Colonic mucosa (tissue), 4 donors: ENCODE data around the gene GRAPL. TPM values are rescaled to one million over a fixed set of nuclear protein-coding genes. Genes with fewer than 3 reads are reported as not detected.
"Not testable (repeated sequence)": the region's sequence is repeated elsewhere in the genome, so short reads cannot be mapped to it uniquely, and the experiment has no call there.

ENCODE experiments used
- DNase-seq: peaks from one replicate; pipeline ENCODE4 v3.0.0-alpha.2; 2020
- H3K27ac ChIP-seq: fragments of 200-600 bp; one replicate; pipeline ENCODE4 v1.8.0; 2021
- H3K27me3 ChIP-seq: fragments of 200-600 bp; one replicate; pipeline ENCODE4 v1.8.0; 2021
- H3K36me3 ChIP-seq: fragments of 200-600 bp; one replicate; pipeline ENCODE4 v1.8.0; 2021
- H3K4me1 ChIP-seq: fragments of 200-600 bp; one replicate; pipeline ENCODE4 v1.8.0; 2021; ENCODE audit warnings: mild to moderate bottlenecking
- H3K4me3 ChIP-seq: fragments of 200-600 bp; one replicate; pipeline ENCODE4 v1.8.0; 2021
- H3K9ac ChIP-seq, 2 donors: one replicate each; pipeline ENCODE4 v1.7.0; 2013; ENCODE audit warnings: control low read depth in 2 of 2, low read depth in 2 of 2, low read length in 2 of 2
- H3K9me3 ChIP-seq: fragments of 200-600 bp; one replicate; pipeline ENCODE4 v1.8.0; 2021
- intact Hi-C: fragments of 100-400 bp; cut with DNase I; formaldehyde crosslinking; loops from one replicate; pipeline ENCODE4 v1.14.1; 2022
- total RNA-seq, 2 donors: library from RNA; stranded (reverse); fragmentation: NEBNext Ultra II Directional in 1 of 2; extraction: Animal tissue kit (Norgen Biotek cat#: 25700) in 1 of 2; gene quantifications; one replicate each; pipeline ENCODE4 v1.2.1, GENCODE V29; 2021
- donor health status: healthy.
- donor health status: DM: no; HTN: no; CAD: no.
- donor health status: DM: no; HTN: no; CAD: no.

Gene GRAPL
- total RNA-seq, 2 donors from 2014 or later, result 0.35 to 1.1 TPM

DNA sequence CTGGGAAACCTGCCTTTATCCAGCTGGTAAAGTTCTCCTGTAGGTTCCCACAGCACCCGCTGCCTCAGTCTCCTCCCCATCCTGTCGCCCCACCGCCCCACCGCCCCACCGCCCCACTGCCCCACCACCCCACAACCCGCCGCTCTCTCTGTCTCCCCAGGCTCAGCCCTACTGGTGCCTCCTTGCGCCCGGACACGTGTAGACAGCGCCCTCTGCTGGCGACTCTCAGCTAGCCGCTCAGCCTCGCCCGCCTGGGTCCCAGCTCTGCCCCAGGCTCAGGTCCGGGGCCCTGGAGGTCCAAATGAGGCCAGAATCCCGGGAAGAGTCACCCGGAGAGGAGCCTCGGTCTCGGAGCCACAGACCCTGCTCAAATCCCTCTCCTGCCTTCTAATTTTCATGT is 48.0 kb downstream of the GRAPL start:
- H3K27ac ChIP-seq, H3K9me3 ChIP-seq, intact Hi-C loops, H3K4me3 ChIP-seq, H3K27me3 ChIP-seq, H3K9ac ChIP-seq, H3K36me3 ChIP-seq, H3K4me1 ChIP-seq, DNase-seq: not testable (repeated sequence)

DNA sequence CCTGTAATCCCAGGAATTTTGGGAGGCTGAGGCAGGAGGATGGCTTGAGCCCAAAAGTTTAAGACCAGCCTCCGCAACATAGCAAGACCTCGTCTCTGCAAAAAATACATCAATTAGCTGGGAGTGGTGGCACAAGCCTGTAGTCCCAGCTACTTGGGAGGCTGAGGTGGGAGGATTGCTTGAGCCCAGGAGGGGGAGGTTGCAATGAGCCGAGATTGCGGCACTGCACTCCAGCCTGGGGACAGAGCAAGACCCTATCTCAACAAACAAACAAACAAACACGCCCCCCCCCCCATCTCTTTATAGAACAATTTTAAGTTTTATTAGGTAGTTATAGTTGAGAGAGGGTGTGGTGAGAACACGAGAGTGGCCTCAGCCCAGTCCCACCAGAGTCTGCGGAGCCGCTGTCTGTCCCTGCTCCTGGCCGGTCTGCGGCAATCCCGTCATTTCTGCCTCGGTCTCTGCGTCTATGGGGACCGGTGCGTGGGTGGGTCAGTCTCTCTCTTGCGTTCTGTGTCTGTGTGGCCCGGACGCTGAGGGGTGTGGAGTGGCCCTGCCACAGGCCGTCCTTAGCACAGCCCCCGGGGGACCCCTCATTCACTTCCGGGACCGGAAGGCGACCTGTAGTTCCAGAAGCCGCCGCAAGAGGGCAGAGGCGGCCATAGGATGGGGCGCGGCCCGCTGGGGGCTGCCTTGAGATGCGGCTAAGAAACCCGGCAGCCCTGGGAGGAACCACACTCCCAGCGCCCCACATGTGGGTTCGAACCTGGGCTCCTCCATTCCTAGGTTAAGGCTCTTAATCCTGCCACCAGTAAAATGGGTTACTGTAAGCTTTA is 53.9 kb downstream of the GRAPL start:
- H3K4me3 ChIP-seq, H3K27me3 ChIP-seq, DNase-seq, H3K9ac ChIP-seq, H3K9me3 ChIP-seq, H3K27ac ChIP-seq, H3K36me3 ChIP-seq, intact Hi-C loops, H3K4me1 ChIP-seq: not testable (repeated sequence)

DNA sequence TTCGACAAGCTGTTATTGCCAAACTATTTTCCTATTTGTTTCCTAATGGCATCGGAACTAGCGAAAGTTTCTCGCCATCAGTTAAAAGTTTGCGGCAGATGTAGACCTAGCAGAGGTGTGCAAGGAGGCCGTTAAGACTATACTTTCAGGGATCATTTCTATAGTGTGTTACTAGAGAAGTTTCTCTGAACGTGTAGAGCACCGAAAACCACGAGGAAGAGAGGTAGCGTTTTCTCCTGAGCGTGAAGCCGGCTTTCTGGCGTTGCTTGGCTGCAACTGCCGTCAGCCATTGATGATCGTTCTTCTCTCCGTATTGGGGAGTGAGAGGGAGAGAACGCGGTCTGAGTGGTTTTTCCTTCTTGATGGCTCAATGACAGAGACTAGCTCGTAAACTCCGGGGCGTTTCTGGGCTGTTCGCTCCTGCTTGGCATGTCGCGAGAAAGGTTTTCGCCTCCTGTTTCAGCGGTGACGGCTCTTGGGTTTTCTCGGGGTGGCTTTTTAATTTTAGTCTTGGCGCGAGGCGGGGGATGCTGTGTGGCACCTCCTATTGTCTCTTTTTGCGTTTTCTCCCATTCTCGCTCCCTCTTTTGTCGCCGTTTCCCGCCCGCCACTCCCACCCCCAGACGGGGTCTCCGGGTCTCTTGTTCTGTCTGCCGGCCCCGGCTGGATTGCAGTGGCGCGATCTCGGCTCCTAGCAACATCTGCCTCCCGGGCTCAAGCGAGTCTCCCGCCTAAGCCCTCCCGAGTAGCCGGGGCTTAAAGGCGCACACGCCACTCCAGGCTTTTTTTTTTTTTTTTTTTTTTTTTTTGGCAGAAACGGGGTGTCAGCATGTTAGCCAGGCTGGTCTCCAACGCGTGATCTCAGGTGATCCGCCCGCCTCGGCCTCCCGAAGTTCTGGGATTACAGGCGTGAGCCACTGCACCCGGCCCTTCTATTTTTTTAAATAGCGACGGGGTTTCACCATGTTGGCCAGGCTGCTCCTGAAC is 60.8 kb downstream of the GRAPL start:
- H3K9ac ChIP-seq, H3K4me3 ChIP-seq, H3K4me1 ChIP-seq, intact Hi-C loops, H3K27ac ChIP-seq, H3K36me3 ChIP-seq, H3K9me3 ChIP-seq, DNase-seq, H3K27me3 ChIP-seq: not testable (repeated sequence)

DNA sequence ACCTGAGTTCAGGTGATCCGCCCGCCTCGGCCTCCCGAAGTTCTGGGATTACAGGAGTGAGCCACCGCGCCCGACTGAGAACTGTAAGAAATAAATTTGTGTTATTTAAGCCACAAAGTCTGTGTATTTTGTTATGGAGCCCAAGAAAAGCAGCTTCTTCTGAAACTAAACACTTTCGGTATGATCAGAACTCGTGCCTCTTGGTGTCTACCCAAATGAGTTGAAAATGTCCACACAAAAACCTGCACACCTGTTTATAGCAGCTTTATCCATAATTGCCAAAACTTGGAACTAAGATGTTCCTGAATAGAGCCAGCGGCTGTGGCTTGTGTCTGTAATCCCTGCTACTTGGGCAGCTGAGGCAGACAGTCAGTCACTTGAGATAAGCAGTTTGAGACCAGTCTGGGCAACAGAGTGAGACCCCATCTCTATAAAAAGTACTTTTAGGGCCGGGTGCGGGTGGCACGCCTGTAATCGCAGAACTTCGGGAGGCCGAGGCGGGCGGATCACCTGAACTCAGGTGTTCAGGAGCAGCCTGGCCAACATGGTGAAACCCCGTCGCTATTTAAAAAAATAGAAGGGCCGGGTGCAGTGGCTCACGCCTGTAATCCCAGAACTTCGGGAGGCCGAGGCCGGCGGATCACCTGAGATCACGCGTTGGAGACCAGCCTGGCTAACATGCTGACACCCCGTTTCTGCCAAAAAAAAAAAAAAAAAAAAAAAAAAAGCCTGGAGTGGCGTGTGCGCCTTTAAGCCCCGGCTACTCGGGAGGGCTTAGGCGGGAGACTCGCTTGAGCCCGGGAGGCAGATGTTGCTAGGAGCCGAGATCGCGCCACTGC is 61.7 kb downstream of the GRAPL start:
- DNase-seq, H3K27ac ChIP-seq, H3K9me3 ChIP-seq, intact Hi-C loops, H3K4me1 ChIP-seq, H3K27me3 ChIP-seq, H3K36me3 ChIP-seq, H3K9ac ChIP-seq, H3K4me3 ChIP-seq: not testable (repeated sequence)

DNA sequence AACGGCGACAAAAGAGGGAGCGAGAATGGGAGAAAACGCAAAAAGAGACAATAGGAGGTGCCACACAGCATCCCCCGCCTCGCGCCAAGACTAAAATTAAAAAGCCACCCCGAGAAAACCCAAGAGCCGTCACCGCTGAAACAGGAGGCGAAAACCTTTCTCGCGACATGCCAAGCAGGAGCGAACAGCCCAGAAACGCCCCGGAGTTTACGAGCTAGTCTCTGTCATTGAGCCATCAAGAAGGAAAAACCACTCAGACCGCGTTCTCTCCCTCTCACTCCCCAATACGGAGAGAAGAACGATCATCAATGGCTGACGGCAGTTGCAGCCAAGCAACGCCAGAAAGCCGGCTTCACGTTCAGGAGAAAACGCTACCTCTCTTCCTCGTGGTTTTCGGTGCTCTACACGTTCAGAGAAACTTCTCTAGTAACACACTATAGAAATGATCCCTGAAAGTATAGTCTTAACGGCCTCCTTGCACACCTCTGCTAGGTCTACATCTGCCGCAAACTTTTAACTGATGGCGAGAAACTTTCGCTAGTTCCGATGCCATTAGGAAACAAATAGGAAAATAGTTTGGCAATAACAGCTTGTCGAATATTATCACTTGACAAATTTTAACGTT is 62.5 kb downstream of the GRAPL start:
- H3K9me3 ChIP-seq, H3K27me3 ChIP-seq, DNase-seq, H3K4me3 ChIP-seq, H3K4me1 ChIP-seq, intact Hi-C loops, H3K9ac ChIP-seq, H3K27ac ChIP-seq, H3K36me3 ChIP-seq: not testable (repeated sequence)

DNA sequence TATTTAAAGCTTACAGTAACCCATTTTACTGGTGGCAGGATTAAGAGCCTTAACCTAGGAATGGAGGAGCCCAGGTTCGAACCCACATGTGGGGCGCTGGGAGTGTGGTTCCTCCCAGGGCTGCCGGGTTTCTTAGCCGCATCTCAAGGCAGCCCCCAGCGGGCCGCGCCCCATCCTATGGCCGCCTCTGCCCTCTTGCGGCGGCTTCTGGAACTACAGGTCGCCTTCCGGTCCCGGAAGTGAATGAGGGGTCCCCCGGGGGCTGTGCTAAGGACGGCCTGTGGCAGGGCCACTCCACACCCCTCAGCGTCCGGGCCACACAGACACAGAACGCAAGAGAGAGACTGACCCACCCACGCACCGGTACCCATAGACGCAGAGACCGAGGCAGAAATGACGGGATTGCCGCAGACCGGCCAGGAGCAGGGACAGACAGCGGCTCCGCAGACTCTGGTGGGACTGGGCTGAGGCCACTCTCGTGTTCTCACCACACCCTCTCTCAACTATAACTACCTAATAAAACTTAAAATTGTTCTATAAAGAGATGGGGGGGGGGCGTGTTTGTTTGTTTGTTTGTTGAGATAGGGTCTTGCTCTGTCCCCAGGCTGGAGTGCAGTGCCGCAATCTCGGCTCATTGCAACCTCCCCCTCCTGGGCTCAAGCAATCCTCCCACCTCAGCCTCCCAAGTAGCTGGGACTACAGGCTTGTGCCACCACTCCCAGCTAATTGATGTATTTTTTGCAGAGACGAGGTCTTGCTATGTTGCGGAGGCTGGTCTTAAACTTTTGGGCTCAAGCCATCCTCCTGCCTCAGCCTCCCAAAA is 69.2 kb downstream of the GRAPL start:
- H3K9me3 ChIP-seq, H3K27ac ChIP-seq, intact Hi-C loops, H3K36me3 ChIP-seq, H3K4me1 ChIP-seq, H3K27me3 ChIP-seq, H3K9ac ChIP-seq, H3K4me3 ChIP-seq, DNase-seq: not testable (repeated sequence)

DNA sequence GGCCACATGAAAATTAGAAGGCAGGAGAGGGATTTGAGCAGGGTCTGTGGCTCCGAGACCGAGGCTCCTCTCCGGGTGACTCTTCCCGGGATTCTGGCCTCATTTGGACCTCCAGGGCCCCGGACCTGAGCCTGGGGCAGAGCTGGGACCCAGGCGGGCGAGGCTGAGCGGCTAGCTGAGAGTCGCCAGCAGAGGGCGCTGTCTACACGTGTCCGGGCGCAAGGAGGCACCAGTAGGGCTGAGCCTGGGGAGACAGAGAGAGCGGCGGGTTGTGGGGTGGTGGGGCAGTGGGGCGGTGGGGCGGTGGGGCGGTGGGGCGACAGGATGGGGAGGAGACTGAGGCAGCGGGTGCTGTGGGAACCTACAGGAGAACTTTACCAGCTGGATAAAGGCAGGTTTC is 75.1 kb downstream of the GRAPL start:
- H3K27ac ChIP-seq, H3K9me3 ChIP-seq, H3K27me3 ChIP-seq, H3K4me1 ChIP-seq, DNase-seq, H3K9ac ChIP-seq, H3K4me3 ChIP-seq, H3K36me3 ChIP-seq, intact Hi-C loops: not testable (repeated sequence)

DNA sequence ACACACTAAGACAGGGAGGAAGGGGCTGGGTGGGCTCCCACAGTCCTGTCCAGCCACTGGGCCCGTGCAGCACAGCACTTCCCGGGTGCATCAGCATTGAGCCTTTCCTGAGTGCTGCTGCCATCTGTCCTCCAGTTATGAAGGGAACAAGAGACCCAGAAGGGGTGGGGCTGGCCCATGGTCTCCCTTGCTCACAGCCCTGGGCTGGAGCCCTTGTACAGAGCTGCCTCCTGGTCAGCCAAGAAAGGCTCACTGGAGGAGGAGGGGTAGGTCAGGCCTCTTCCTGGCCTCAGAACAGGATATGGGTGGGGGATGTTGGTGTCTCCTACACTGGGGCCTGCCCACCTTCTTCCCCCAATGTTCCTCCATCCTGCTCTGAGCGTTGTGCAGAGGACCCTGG is 76.0 kb downstream of the GRAPL start:
- DNase-seq, H3K9me3 ChIP-seq, H3K4me3 ChIP-seq, H3K36me3 ChIP-seq, H3K27ac ChIP-seq, H3K9ac ChIP-seq, H3K4me1 ChIP-seq, H3K27me3 ChIP-seq, intact Hi-C loops: not testable (repeated sequence)

Other genes starting within 250 kb of the GRAPL start
- gene SLC5A10, start 175.4 kb upstream of the GRAPL start, total RNA-seq, result under 1 TPM in 1 of 2 donors, not detected in 1; 0.16 TPM
- gene FAM83G, start 122.8 kb upstream of the GRAPL start, total RNA-seq, result 10 to 100 TPM; 24.4 to 24.8 TPM
- 1 to 10 TPM in 1 of 2 donors, under 1 TPM in 1; 0.93 to 1.1 TPM for gene GRAP, start 80.6 kb upstream of the GRAPL start, total RNA-seq
- gene EPN2, start 109.8 kb downstream of the GRAPL start, total RNA-seq, result 10 to 100 TPM; 34.7 to 36.3 TPM
- 10 to 100 TPM in 1 of 2 donors, 1 to 10 TPM in 1; 5.6 to 11.9 TPM for gene B9D1, start 235.1 kb downstream of the GRAPL start, total RNA-seq